GM21528 (cell line): Measurements from ENCODE around the gene RABGAP1L.
A peak's percentile ranks its signal among the peaks of the same experiment; 100 is the strongest.

Experiments used
- ATAC-seq: cut with Tn5 transposase; IDR thresholded peaks from one replicate; pipeline ENCODE4 v1.9.1; 2021; ENCODE audit warnings: mild to moderate bottlenecking, moderate library complexity; ENCODE audit not compliant: unreplicated experiment, low FRiP score

RABGAP1L gene

GRCh38 chr1:174966008-174966572 is 806.8 kb downstream of the RABGAP1L start:
- ATAC-seq: no peak

GRCh38 chr1:174967845-174968705 is 808.8 kb downstream of the RABGAP1L start:
- ATAC-seq: no peak

GRCh38 chr1:174968750-174969244 is 809.5 kb downstream of the RABGAP1L start:
- peak; percentile 65 for ATAC-seq

GRCh38 chr1:174969977-174970376 is 810.7 kb downstream of the RABGAP1L start:
- no peak for ATAC-seq

GRCh38 chr1:174971466-174971865 is 812.1 kb downstream of the RABGAP1L start:
- ATAC-seq: no peak

- no peak for ATAC-seq
Observed at GRCh38 chr1:174971902-174972301, 812.6 kb downstream of the RABGAP1L start.

GRCh38 chr1:174974711-174975119 is 815.4 kb downstream of the RABGAP1L start:
- ATAC-seq: no peak

GRCh38 chr1:174975764-174976163 is 816.4 kb downstream of the RABGAP1L start:
- no peak for ATAC-seq

- ATAC-seq: no peak
Observed at GRCh38 chr1:174976436-174977108, 817.3 kb downstream of the RABGAP1L start.

- no peak for ATAC-seq
Observed at GRCh38 chr1:174982971-174983689, 823.8 kb downstream of the RABGAP1L start.

GRCh38 chr1:174984952-174985351 is 825.6 kb downstream of the RABGAP1L start:
- ATAC-seq: no peak

GRCh38 chr1:174988539-174988938 is 829.2 kb downstream of the RABGAP1L start:
- no peak for ATAC-seq

GRCh38 chr1:174988986-174989385 is 829.7 kb downstream of the RABGAP1L start:
- no peak for ATAC-seq

- ATAC-seq: no peak
Observed at GRCh38 chr1:174989536-174990220, 830.4 kb downstream of the RABGAP1L start.

- ATAC-seq: no peak
Observed at GRCh38 chr1:174990382-174990999, 831.2 kb downstream of the RABGAP1L start.

GRCh38 chr1:174991473-174991872 is 832.2 kb downstream of the RABGAP1L start:
- ATAC-seq: no peak

GRCh38 chr1:174995121-174995520 is 835.8 kb downstream of the RABGAP1L start:
- no peak for ATAC-seq

- ATAC-seq: no peak
Observed at GRCh38 chr1:174995916-174996315, 836.6 kb downstream of the RABGAP1L start.

- ATAC-seq: no peak
Observed at GRCh38 chr1:174996476-174996875, 837.2 kb downstream of the RABGAP1L start.

GRCh38 chr1:174997041-174997440 is 837.7 kb downstream of the RABGAP1L start:
- ATAC-seq: no peak
